Activated CD4-positive, alpha-beta T cell treated with anti-CD3 and anti-CD28 coated beads for 4 hours (primary cell): ENCODE results near the gene L3MBTL4.

Source experiments
- DNase-seq, 2 donors: peaks; one replicate each; pipeline ENCODE4 v3.0.0-alpha.2; 2020

L3MBTL4 gene

DNA sequence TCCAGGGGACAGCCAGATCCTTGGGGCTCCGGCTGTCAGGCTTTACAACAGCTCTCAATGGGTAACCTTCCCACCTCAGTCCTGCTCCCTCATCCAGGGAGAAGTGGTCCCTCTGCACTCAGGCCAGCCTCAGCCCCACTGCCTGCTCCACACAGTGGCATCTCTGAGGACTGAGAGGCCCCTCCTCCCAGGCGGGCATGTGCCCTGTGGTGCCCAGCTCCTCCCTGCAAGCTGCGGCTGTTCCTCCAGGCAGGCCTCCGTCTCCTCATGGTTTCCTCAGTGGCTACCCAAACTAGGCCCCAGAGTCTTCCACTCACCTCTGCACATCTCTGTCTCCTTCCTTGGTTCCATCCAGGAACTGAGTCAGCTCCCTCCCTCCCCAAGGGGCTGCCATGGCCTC, 437.7 kb downstream of the L3MBTL4 start:
- no peak for DNase-seq

DNA sequence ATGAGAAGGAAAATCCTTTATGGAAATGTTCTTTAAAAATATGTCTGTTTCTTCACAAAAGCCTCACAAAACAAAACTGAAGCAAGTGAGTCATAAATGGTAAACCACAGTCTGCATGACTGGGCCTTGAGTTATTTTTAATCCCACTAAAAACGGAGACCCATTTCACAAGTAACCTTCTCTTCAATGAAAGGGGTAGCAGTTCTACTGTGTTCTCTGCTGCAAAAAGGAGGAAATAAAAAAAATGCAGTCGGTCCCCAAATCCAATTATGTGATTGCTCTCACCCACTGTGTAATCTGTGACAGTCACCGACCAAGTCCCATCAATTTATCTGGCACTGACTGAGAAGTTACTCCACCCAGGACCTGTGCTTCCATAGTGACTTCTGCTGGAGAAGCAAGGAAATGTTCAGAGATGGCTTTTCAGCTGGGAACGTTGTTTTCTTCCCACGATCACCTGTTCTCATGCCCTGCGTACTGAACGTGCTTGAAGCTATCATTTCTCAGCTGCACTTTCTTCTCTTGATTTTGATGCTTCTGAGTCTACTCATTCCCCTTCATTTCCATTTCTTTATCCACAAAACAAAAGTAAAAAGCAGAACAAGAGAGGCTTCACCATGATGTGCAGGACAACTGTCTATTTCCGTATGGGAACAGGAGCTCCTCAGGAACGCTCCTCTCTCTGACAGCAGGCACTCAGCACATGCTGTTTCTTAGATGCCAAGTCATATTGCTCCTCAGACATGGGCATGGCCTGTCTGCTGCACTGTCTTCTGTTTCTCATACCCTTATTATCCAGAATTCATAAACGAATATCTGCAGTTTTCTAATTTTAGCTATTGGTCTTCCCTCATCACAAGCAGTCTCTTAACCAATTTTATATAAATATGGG, 439.4 kb downstream of the L3MBTL4 start:
- DNase-seq, result no peak

DNA sequence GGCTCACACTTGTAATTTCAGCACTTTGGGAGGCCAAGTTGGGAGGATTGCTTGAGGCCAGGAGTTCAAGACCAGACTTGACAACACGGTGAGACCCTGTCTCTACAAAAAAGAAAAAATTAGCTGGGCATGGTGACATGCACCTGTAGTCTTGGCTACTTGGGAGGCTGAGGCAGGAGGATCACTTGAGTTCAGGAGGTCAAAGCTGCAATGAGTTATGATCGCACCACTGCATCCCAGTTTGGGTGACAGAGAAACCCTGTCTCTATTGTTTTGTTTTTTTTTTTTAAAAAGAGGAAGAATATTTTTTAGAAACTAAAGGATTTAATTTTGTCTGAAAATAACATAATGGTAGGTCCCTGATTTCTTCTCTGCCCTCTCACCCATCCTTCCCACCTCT, 440.0 kb downstream of the L3MBTL4 start:
- no peak for DNase-seq

DNA sequence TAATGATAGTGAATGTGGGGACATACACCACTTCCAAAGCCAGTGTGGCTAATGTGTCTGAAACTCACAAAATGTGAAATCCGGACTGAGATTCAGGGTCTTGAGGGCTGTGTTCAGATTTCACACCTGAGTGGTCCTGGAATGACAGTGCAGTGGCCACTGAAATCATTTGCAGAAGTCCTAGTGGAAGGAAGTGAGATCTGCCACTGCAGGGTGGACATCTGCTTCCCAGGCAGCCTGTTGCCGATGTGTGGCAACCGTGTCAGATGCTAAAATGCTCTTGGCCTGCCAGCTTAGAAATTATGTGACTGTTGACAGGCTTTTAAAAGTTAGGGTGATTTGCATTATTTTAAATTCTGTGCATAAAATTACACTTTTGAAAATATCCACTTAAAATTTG, 441.6 kb downstream of the L3MBTL4 start:
- DNase-seq, result no peak

DNA sequence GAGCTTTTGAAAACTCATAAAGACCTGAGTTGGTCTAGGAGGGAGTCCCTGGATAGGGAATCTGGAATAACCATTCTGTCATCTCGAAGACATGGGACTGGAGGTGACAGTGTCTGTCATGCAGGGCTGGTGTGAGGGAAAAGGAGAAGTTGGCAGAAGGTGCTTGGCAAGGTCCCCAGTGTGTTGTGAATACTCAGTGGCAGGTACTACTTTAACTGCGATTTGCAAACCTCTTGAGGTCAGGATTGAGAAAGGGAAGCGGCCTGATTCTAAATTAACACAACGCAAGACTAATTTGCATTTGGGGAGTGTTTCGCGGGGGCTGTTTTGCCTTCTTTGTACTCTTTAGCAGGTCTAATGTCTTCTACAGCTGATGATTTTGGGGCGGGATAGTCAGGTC, 442.4 kb downstream of the L3MBTL4 start:
- DNase-seq, result no peak

DNA sequence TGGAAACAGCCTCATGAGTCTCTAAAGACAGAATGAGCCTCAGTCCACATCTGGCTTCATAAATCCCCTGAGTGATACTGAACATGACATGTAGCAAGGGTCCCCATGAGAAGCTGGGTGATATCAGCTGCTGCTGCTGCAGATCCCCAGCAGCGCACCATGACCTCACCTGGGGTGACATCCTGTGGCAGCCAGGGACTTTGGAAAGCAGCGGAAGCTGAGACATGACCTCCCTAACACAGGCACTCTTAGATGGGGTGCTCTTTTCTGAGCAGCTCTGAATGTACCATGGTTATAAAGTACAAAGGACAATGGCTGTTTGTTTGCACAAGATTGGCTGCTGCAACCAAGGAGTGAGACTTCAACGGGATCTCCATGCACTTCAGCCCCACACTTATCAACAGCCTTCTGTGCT, 444.7 kb downstream of the L3MBTL4 start:
- DNase-seq, result no peak

DNA sequence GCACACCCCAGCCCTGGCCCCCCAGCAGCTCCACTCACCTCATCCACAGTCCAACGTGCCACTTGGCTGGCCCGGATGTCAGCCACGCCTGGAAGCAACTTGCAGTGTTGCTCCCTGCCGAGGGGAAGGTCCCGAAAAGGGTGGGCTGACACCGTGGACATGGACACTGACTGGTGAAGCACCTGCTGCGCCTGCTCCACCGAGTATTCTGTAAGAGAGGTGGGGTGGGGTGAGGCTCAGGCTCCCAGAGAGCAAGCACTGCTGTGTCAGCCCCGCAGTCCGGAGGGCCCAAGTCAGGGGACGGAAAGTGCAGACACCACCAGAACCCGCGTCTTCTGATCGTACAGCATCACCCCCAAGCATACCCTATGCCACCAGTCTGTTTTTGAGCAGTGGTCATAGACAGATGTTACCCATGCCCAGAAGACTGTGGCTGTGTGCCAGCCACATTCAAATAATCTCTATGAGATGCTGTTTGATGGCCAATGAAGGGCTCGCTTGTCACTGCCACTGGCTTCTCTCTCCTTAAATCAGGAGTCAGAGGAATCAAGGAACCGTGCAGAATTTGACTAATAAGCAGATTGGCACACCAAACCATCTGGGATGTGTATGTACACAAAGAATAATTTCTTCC, 445.2 kb downstream of the L3MBTL4 start:
- no peak for DNase-seq

DNA sequence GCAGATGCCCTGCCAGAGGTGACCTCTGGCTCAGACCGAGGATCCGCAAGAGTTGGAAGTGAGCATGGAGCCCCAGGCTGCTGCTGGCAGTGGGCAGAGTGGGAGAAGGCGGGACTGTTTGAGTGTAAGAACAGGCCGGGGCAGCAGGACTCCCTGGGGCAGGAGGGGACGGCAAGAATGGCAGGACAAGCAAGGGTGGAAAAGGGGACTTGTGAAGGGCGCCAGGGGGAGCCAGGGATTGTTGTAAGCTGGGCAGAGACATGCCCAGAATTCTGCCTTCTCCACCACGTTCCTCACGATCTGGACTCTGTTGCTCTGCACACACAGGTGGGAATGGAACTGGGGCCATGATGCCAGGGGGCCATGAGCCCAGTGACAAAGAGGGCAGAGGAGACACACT, 447.0 kb downstream of the L3MBTL4 start:
- no peak for DNase-seq

DNA sequence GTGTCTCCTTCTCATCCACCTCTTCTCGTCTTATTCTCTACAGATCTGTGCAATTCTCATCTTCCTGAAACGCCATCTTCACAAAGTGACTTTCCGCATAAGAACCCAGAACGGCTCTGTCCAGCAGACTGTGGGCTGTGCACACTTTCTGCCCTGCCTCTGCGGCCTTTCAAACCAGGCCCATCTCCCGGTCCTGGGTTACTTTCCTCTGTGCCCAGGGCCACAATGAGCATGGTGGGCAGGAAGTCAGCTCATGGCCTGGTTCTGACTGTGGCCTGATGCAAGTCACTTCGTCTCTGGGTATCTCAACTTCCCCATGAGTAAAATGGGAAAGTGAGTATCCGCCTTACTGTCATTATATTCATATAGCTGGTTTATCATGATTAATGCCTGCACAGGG, 447.7 kb downstream of the L3MBTL4 start:
- DNase-seq, result no peak

DNA sequence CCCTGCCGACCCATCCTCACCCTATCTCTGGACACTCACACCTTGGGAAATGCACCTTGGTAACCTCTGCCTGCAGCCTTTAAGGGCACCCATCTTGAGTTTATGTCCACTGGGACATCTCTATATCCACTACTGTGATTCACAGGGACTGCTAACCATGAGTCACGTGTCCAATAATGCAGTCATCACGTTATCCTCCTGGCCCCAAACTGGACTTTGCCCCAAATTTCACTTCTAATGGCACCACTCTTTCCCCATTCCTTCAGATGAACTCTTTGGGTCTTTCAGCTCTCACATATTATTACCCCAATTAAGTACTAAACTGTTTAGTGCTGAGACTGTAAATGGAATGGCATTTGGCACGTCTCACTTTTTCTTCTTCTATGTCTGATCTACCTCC, 448.2 kb downstream of the L3MBTL4 start:
- DNase-seq, result no peak

DNA sequence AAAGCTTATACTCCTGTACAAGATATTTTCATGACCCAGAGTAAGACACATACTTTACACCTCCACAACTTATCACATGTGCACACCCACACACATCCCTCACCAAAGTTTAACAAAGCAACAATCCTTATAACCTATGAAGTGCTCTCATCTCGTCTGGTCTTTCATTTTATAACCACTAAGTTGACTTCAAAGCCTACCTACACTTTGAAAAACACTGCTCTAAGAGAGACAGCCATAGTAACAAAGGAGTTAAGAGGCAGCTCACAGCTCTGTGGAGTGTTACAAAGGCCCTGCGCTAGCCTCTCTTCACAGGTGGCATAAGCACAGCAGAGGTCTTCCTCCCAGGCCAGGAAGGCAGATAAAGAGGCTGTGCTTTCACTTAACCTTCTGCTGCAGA, 449.7 kb downstream of the L3MBTL4 start:
- DNase-seq, result no peak

DNA sequence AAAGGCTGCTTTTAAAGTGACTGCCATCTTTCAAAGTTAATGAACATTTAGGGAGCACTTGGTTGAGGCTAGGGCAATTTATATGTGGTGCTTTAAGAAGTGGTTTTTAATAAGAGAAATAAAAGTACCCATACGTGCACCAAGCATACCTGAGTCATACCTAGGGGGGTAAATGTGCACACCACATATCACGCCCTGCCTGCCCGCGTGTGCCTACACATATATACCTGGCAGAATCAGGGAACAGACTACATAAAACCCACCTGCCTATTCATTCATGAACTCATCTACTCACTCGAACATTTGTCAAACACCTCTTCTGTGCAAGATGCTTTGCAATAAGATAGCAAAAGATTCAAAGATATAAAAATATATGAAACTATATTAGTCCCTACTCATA, 450.1 kb downstream of the L3MBTL4 start:
- no peak for DNase-seq

DNA sequence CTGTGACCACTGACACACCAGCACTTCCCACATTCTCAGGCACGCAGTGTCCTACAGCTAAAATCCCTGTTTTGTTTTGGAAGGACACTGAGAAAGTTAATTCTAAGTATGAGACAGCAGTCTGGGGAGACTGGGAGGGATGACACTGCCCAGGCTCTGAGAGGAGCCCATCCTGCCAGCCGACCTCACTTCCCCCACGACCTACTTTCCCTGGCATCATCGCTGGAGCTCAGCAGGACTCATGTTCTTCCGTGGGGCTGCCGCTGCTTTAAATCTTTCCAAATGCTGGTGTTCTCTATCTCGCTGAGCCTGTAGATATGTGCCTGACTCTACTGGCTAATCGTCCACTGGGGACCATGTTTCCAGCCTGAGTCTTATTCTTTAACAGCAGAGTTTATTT, 450.6 kb downstream of the L3MBTL4 start:
- no peak for DNase-seq

DNA sequence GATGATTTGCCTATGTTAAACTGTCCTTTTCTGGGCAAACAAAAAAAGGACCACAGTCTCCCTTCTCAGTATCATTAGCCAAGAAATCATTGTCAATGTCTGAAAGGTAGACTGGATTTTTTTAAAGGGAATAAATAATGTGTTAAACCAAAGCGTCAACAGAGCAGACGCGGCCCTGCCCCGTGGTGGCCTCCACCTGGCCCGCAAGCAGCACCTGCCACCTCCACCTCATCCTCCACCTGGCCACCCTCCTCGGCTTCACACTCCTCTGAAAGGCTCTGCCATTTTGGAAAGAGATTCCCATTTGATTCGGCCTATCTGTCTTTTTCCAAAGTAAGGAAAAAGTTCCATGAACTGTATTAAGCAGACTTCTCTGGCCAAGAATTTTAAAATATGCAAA, 451.4 kb downstream of the L3MBTL4 start:
- no peak for DNase-seq

DNA sequence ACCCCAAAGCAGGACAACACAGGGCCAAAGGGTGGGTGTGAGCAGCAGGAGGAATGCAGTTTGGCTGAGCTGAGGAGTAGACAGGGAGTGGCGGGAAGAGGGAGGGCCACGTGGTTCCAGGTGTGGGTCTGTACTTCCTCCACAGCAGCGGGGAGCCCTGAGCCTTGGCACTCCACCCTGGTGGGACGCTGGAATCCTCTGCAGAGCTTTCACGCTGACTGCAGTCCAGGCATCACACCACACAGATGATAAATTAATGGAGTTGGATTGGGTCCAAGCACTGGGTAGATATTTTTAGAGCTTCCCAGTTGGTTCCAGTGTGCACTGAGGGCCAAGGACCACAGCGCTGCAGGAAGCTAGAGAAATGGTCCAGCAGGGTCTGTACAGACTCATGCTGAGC, 452.3 kb downstream of the L3MBTL4 start:
- DNase-seq, result no peak

DNA sequence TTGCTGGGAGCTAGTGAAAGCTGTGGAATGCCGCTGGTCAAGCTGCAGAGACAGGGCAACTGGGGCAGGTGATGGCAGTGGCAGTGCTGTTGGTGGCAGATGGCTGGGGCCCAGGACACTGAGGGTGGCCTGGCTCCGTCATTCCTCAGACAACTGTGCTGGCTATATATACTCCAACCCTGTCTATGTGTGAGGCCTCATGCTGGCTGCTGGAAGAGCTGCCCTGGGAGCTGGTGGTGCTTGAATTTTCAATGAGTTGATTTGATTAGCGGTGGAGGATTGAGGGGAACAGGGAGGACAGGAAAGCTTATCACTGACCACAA, 452.9 kb downstream of the L3MBTL4 start:
- no peak for DNase-seq

DNA sequence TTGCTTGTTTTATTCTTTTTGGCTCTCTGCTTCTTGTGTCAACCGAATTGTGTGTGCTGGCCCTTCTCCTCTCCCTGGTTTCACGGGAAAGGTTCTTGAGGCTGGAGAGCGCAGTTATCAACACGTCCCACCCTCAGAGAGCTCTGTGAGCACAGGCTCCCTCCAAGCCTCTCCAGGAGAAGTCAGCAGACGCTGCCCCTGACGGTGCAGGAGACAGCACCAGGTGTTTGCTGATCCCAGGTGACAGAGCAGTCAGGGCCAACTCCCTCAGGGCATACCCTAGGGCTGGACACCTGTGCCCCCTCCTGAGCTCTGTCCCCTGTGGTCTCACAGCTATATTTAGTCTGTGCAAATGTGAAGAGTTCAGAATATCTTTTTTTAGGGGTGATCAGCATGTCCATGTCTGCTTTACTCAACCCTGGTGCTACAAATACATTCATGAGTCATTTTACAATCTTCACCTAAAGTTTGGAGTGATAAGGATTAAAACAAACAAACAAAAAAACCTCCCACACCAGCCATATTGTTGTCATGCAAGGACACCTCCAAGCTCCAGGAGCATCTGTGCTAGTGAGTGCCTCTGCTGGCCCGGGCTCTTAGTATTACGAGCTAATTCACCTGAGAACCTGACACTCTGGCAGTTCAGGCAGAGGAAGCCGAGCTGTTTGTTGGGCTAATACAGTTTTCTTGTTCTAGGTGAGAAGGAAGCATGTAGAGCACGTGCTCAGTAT, 453.4 kb downstream of the L3MBTL4 start:
- no peak for DNase-seq

DNA sequence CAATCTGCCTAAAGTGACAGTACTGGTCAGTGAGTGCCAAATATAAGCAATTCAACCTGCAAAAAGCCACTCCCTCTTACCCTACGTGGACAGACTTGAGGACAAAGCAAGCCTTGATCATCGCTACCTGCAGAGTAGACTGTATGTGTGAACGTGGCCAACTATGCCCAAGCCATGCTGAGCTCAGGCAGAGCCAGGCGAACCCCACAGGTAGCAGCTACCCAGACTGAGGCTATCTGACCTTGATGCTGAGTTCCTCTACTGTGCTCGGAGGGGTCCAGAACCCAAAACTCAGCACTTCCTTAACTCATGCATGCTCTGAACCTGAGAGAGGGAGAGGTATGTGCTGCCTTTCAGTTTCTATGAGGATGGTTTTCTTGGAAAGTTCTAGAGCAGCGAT, 455.9 kb downstream of the L3MBTL4 start:
- no peak for DNase-seq

DNA sequence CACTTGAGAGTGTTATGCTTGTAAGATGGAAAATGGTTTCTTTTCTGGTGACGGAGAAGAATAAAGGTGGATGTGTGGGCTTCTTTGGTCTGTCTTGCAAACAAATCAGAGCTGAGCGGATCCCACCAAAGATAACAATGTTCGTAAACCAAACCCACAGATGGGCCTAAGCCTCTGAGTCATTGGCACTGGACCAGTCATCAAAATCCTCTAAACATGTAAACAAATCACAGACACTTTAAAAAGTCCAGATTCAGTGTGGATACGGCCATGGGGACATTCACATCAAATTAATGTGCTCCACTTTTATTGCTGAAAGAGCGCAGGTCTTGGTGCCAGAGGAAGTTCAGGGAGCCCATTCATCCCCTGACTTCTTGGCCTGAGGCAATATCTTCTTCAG, 458.9 kb downstream of the L3MBTL4 start:
- no peak for DNase-seq

DNA sequence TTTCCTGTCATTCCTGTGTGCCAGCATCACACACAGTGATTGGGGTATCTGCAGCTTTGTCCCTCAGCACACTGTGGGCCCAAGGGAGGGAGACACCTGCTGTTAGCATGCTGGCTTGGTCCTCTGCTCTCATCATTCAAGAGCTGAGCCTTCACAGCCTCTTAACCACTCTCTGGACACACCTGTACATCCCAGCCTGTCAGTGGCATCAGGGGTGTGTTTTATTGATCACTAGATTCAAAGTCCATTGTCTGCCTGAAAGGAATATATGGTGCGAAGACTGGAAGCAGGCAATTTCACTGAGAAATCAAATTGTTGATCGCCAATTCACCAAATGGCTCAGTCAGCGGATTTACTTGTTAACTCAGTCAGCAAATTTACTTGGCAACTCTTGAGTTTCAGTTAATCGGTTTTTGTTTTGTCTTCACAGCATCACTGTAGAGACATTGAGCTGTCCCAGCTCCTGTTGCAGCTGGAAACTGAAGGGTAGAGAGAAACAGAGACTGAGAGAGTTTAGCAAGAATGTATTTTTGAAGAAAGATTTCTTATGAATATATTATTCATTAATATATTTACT, 463.1 kb downstream of the L3MBTL4 start:
- DNase-seq, result no peak

DNA sequence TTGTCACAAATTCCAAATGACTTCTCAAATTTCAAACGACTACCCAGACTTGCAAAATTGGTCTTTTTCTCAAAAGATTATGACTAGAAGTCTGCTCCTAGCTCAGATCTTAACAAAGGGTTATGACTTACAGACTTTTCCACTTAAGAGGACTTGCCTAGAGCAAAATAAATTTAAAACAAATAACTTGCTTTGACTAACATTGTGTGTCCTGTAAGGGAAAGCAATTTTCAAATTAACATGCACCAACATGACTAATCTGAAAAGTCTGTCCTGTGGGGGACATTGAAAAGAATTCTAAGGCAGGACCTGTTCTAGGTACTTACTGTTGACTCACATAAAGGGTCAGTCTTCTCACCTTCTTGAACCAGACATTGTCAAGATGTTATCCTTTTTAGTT, 465.9 kb downstream of the L3MBTL4 start:
- DNase-seq, result no peak

DNA sequence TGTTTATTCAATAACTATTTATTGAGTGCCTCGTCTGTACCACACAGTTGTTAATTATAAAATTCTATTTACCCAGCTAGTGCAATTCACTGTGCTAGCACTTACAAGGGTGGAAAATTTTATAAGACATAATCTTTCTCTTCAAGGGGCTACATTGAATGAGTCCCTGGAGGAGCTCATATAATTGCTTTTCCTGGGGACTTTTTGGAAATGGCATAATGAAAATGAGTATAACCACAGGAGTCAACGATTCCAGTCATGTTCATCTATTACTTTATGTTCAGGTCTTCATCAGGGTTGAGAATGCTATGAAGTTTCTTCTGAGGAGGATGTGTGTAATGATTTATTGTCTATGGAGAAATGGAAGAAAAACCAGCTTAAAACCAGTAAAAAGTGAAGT, 466.5 kb downstream of the L3MBTL4 start:
- no peak for DNase-seq

DNA sequence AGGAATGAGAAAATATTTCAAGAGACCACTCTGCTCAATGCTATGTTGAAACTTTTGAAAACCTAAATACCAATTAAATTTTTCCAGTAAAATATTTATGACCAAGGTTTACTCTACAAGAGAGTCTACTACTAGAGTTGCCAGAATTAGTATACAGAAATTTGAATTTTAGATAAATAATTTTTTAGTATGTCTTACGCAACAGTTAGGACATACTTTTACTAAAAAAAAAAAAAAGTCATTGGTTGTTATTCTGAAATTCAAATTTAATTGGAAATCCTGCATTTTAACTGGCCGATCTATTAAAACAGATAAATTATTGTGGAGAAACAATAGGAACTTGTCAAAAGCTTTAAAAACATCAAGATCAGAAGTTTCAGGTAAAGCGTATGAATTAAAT, 470.3 kb downstream of the L3MBTL4 start:
- no peak for DNase-seq

DNA sequence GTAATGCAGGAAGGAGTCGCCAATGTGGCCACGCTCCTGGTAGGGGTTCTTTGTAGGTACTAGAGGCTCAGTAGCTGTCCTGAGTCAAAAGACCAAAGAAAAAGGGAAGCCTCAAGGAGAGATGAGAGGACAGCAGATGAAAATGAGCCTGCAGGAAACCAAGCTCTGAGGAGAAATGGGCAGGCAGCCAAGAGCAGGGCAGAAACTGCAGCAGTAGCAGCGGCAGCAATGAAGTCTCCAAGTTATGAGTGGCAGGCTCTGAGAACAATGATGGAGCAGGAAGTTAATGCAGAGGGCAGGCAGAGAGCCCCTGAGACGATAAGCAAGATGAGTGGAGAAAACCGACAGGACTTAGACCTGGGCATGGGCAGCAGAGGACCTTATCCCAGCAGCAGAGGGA, 471.2 kb downstream of the L3MBTL4 start:
- DNase-seq, result no peak
